IMR-90 (cell line): ENCODE results near the gene PLEKHF1. TPM values are rescaled to one million over a fixed set of nuclear protein-coding genes. Genes with fewer than 3 reads are reported as not detected.

Experiments used
- ATAC-seq: fragments of 200-7000 bp; cut with Tn5 transposase; 2 replicates; pipeline ENCODE4 v1.9.1; 2020; ENCODE audit warnings: low read depth, mild to moderate bottlenecking, moderate library complexity
- BruUV-seq: library from RNA; stranded (reverse); fragments of 400-500 nt; replicated peaks from 2 replicates; lab custom pipeline; 2021; lab: Mats Ljungman, UMichigan
- CTCF ChIA-PET: fragments of 300-600 bp; formaldehyde crosslinking; extraction: SDS; loops from one replicate; lab custom pipeline; 2021; ENCODE audit warnings: antibody characterized with exemption; lab: Yijun Ruan, JAX
- POLR2A ChIA-PET: fragments of 300-600 bp; sonication (Branson Sonifier 250); formaldehyde crosslinking; loops from one replicate; lab custom pipeline; 2022; ENCODE audit warnings: antibody characterized with exemption; ENCODE audit not compliant: unreplicated experiment; lab: Charles Lee
- DNase-seq: peaks from one replicate; pipeline ENCODE4 v3.0.0; 2013
- H2AFZ ChIP-seq: replicated peaks from 2 replicates; pipeline ENCODE3; 2013; ENCODE audit warnings: low read length, mild to moderate bottlenecking; ENCODE audit not compliant: poor library complexity
- H2AK5ac ChIP-seq: 2 replicates; pipeline ENCODE4 v1.6.1; 2013; ENCODE audit warnings: low read depth, low read length, inconsistent platforms
- H2AK9ac ChIP-seq: replicated peaks from 2 replicates; pipeline ENCODE3; 2013; ENCODE audit warnings: mild to moderate bottlenecking, low read depth, low read length, moderate library complexity; ENCODE audit not compliant: poor library complexity
- H2BK120ac ChIP-seq: 2 replicates; pipeline ENCODE4 v1.6.1; 2013; ENCODE audit warnings: low read depth, low read length, inconsistent platforms
- H2BK15ac ChIP-seq: 3 replicates; pipeline ENCODE4 v1.6.1; 2013; ENCODE audit warnings: low read depth, low read length, inconsistent platforms
- H2BK20ac ChIP-seq: 2 replicates; pipeline ENCODE4 v1.6.1; 2013; ENCODE audit warnings: low read depth, mild to moderate bottlenecking, inconsistent platforms, low read length, moderate library complexity
- H2BK5ac ChIP-seq: 2 replicates; pipeline ENCODE4 v1.6.1; 2013; ENCODE audit warnings: mild to moderate bottlenecking, low read depth, low read length, inconsistent platforms; ENCODE audit not compliant: poor library complexity, severe bottlenecking
- H3K14ac ChIP-seq: replicated peaks from 2 replicates; pipeline ENCODE4 v1.6.1; 2013; ENCODE audit warnings: low read depth, low read length, inconsistent platforms
- H3K18ac ChIP-seq: 2 replicates; pipeline ENCODE4 v1.6.1; 2013; ENCODE audit warnings: low read depth, low read length, control low read depth
- H3K23ac ChIP-seq: 2 replicates; pipeline ENCODE4 v1.6.1; 2013; ENCODE audit warnings: low read depth, low read length, inconsistent platforms
- H3K27ac ChIP-seq: 2 replicates; pipeline ENCODE4 v1.5.1; 2013; ENCODE audit warnings: mild to moderate bottlenecking, control low read depth, low read length; ENCODE audit not compliant: insufficient read depth
- H3K27me3 ChIP-seq: 2 replicates; pipeline ENCODE4 v1.6.1; 2013; ENCODE audit warnings: low read length; ENCODE audit not compliant: control insufficient read depth, insufficient read depth
- H3K36me3 ChIP-seq: 2 replicates; pipeline ENCODE4 v1.6.1; 2013; ENCODE audit warnings: low read length, mixed read lengths; ENCODE audit not compliant: control insufficient read depth, insufficient read depth
- H3K4ac ChIP-seq: 2 replicates; pipeline ENCODE4 v1.6.1; 2013; ENCODE audit warnings: low read depth, low read length, inconsistent platforms
- H3K4me1 ChIP-seq: 2 replicates; pipeline ENCODE4 v1.6.1; 2013; ENCODE audit warnings: low read length, mixed read lengths; ENCODE audit not compliant: control insufficient read depth, insufficient read depth
- H3K4me2 ChIP-seq: 2 replicates; pipeline ENCODE4 v1.6.1; 2013; ENCODE audit warnings: low read depth, mild to moderate bottlenecking, control low read depth, low read length, moderate library complexity
- H3K4me3 ChIP-seq: 2 replicates; pipeline ENCODE4 v1.5.1; 2013; ENCODE audit warnings: low read depth, mild to moderate bottlenecking, control low read depth, low read length, moderate library complexity; ENCODE audit not compliant: insufficient read depth
- H3K56ac ChIP-seq: 2 replicates; pipeline ENCODE4 v1.6.1; 2013; ENCODE audit warnings: low read length, inconsistent platforms; ENCODE audit not compliant: insufficient read depth; ENCODE audit errors: extremely low read depth
- H3K79me1 ChIP-seq, 2 experiments: 2 replicates each; pipeline ENCODE4 v1.6.1; 2013; ENCODE audit warnings: low read length in 2 of 2, inconsistent platforms in 1 of 2, low read depth in 1 of 2
- H3K9ac ChIP-seq: 2 replicates; pipeline ENCODE4 v1.6.1; 2013; ENCODE audit warnings: low read depth, low read length, control low read depth
- H3K9me1 ChIP-seq: 2 replicates; pipeline ENCODE4 v1.6.1; 2013; ENCODE audit warnings: low read length, inconsistent platforms; ENCODE audit not compliant: insufficient read depth
- H3K9me3 ChIP-seq: 2 replicates; pipeline ENCODE4 v1.6.1; 2013; ENCODE audit warnings: low read length; ENCODE audit not compliant: control insufficient read depth, insufficient read depth
- H4K20me1 ChIP-seq: 2 replicates; pipeline ENCODE4 v1.6.1; 2013; ENCODE audit warnings: low read length, inconsistent platforms; ENCODE audit not compliant: insufficient read depth
- H4K5ac ChIP-seq: 2 replicates; pipeline ENCODE4 v1.6.1; 2013; ENCODE audit warnings: mild to moderate bottlenecking, low read depth, low read length, control low read depth
- H4K8ac ChIP-seq, 2 experiments: 2 replicates each; pipeline ENCODE4 v1.6.1; 2013; ENCODE audit warnings: low read depth in 2 of 2, low read length in 2 of 2, control low read depth in 1 of 2, inconsistent platforms in 1 of 2
- H4K91ac ChIP-seq: 2 replicates; pipeline ENCODE4 v1.6.1; 2013; ENCODE audit warnings: low read depth, low read length, inconsistent platforms; ENCODE audit not compliant: insufficient read depth
- BHLHE40 ChIP-seq: fragments of 150-350 bp; IDR thresholded peaks from 2 replicates; pipeline ENCODE4 v1.6.1; 2016; ENCODE audit warnings: mild to moderate bottlenecking, low read depth, low read length
- CHD1 ChIP-seq: IDR thresholded peaks from 2 replicates; pipeline ENCODE4 v1.6.1; 2012; ENCODE audit warnings: low read depth, low read length, improper control_type of control experiment
- FOS ChIP-seq: fragments of 150-350 bp; IDR thresholded peaks from 2 replicates; pipeline ENCODE4 v1.6.1; 2016; ENCODE audit warnings: low read depth, low read length
- MAFK ChIP-seq: IDR thresholded peaks from 2 replicates; pipeline ENCODE4 v1.6.1; 2012; ENCODE audit warnings: low read depth, low read length, improper control_type of control experiment
- MAZ ChIP-seq: IDR thresholded peaks from 2 replicates; pipeline ENCODE4 v1.6.1; 2012; ENCODE audit warnings: low read depth, mild to moderate bottlenecking, low read length, improper control_type of control experiment, moderate library complexity, borderline replicate concordance
- MXI1 ChIP-seq: IDR thresholded peaks from 2 replicates; pipeline ENCODE4 v1.6.1; 2012; ENCODE audit warnings: low read depth, mild to moderate bottlenecking, low read length, moderate library complexity, borderline replicate concordance
- NFE2L2 ChIP-seq: fragments of 150-350 bp; IDR thresholded peaks from 2 replicates; pipeline ENCODE4 v1.6.1; 2016; ENCODE audit warnings: low read depth, mild to moderate bottlenecking, low read length
- POLR2A ChIP-seq: IDR thresholded peaks from 2 replicates; pipeline ENCODE4 v1.6.1; 2012; ENCODE audit warnings: mild to moderate bottlenecking, low read depth, low read length
- RAD21 ChIP-seq: IDR thresholded peaks from 2 replicates; pipeline ENCODE4 v1.6.1; 2012; ENCODE audit warnings: low read length, improper control_type of control experiment
- RCOR1 ChIP-seq: IDR thresholded peaks from 2 replicates; pipeline ENCODE4 v1.6.1; 2012; ENCODE audit warnings: mild to moderate bottlenecking, low read length, improper control_type of control experiment; ENCODE audit not compliant: insufficient replicate concordance
- RFX5 ChIP-seq: IDR thresholded peaks from 2 replicates; pipeline ENCODE4 v1.8.0; 2012; ENCODE audit warnings: low read depth, mild to moderate bottlenecking, low read length, moderate library complexity
- SMC3 ChIP-seq: fragments of 150-350 bp; IDR thresholded peaks from 2 replicates; pipeline ENCODE4 v1.6.1; 2016; ENCODE audit warnings: low read depth, mild to moderate bottlenecking, antibody characterized with exemption, low read length, moderate library complexity
- USF2 ChIP-seq: fragments of 150-350 bp; IDR thresholded peaks from 2 replicates; pipeline ENCODE4 v1.6.1; 2017; ENCODE audit warnings: mild to moderate bottlenecking, antibody characterized with exemption, low read length, low read depth
- WGBS, 2 experiments: methylation state at CpG; one replicate each; pipeline versions ENCODE4 v1.1.5 to v1.1.7; 2013; ENCODE audit warnings: missing lambda C conversion rate in 2 of 2; ENCODE audit not compliant: insufficient read length in 1 of 2; ENCODE audit errors: extremely low coverage in 2 of 2; 5-methylcytosine and 5-hydroxymethylcytosine counted together
- dilution Hi-C: fragments of 300-500 bp; cut with HindIII; formaldehyde crosslinking; loops from one replicate; pipeline ENCODE4 v1.14.3; 2018; ENCODE audit warnings: low sequenced_read_pairs; ENCODE audit not compliant: unreplicated experiment
- in situ Hi-C: fragments of 300-500 bp; cut with MboI; formaldehyde crosslinking; loops from 3 replicates; pipeline ENCODE4 v1.14.3; 2019; ENCODE audit warnings: low sequenced_read_pairs, inconsistent platforms, mixed read lengths
- intact Hi-C: fragments of 100-400 bp; cut with micrococcal nuclease; formaldehyde crosslinking; loops from 2 replicates; pipeline ENCODE4 v1.10.0; 2022
- polyA plus RNA-seq, 3 experiments: library from polyadenylated mRNA; depleted of rRNA; stranded (reverse); fragments of >200 nt; gene quantifications; 2 replicates each; pipeline ENCODE4 v1.2.3, GENCODE V29; 2012; ENCODE audit warnings: low replicate concordance in 1 of 3
- total RNA-seq: library from RNA; depleted of rRNA; stranded (reverse); fragments of >200 nt; gene quantifications from 2 replicates; pipeline ENCODE4 v1.2.3, GENCODE V29; 2012
- TF ChIP-seq, protein P1 (sequence below): conservative IDR thresholded peaks from 2 replicates; pipeline ENCODE4 v1.5.1; 2012; ENCODE audit warnings: mild to moderate bottlenecking, low read depth, low read length, improper control_type of control experiment

PLEKHF1 gene
- total and polyA plus RNA-seq, 2 of the 4 experiments (the other 2 are of a cell fraction): 5.0 to 6.6 TPM

DNA sequence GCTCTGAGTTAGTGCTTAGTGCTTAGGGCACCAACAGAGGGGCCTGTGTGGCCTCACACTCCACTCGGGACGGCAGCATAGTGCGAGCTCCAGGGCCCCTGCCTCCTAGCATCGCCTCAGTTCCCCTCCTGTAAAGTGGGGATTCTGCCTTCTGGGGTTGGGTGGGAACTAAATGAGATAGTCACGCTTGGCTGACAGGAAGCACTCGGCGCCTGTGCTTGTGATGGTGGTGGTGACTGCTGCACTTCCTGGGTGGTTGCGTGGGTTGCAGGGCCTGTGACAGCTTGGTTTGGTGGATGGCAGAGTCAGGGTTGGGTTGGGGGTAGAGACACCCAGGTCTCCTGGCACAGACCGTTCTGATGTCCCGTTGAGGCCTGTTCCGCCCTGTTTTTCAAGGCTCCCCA is 7.7 kb downstream of the PLEKHF1 start:
- intact Hi-C loops: no loop called here
- peaks cover 12% of the 10 kb centered on the region for H3K9me1 ChIP-seq
- no peak overlapping the region for H3K14ac ChIP-seq
- no peak overlapping the region for H3K4ac ChIP-seq
- no peak overlapping the region for H3K9ac ChIP-seq
- ChIA-PET POLR2A (no interaction called here), CTCF (no interaction called here)
- H3K23ac ChIP-seq: no peak overlapping the region
- peak overlapping the region; percentile 61 for H2AK9ac ChIP-seq
- TF ChIP-seq POLR2A: no peak
- TF ChIP-seq BHLHE40: no peak
- TF ChIP-seq RFX5: no peak
- TF ChIP-seq CHD1: no peak
- no peak for TF ChIP-seq USF2
- no peak for TF ChIP-seq MAZ
- TF ChIP-seq NFE2L2: no peak
- no peak for TF ChIP-seq RAD21
- TF ChIP-seq MXI1: no peak
- TF ChIP-seq SMC3: no peak
- no peak for TF ChIP-seq MAFK
- TF ChIP-seq, protein P1, sequence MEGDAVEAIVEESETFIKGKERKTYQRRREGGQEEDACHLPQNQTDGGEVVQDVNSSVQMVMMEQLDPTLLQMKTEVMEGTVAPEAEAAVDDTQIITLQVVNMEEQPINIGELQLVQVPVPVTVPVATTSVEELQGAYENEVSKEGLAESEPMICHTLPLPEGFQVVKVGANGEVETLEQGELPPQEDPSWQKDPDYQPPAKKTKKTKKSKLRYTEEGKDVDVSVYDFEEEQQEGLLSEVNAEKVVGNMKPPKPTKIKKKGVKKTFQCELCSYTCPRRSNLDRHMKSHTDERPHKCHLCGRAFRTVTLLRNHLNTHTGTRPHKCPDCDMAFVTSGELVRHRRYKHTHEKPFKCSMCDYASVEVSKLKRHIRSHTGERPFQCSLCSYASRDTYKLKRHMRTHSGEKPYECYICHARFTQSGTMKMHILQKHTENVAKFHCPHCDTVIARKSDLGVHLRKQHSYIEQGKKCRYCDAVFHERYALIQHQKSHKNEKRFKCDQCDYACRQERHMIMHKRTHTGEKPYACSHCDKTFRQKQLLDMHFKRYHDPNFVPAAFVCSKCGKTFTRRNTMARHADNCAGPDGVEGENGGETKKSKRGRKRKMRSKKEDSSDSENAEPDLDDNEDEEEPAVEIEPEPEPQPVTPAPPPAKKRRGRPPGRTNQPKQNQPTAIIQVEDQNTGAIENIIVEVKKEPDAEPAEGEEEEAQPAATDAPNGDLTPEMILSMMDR: no peak
- no peak for TF ChIP-seq FOS
- TF ChIP-seq RCOR1: no peak
- 83% methylated on average over 6 of the region's 11 CpGs; no CpG with 5 or more reads in 1 of the 2 experiments for WGBS, 2 experiments
- no TSS peak for BruUV-seq
- peaks cover 26 to 53% of the 10 kb centered on the region in 2 experiments for H3K79me1 ChIP-seq
- no peaks in the 10 kb centered on the region for H3K9me3 ChIP-seq
- no peak for DNase-seq
- dilution Hi-C loops: no loop called here
- H3K4me1 ChIP-seq: peaks cover 5% of the 10 kb centered on the region
- H3K18ac ChIP-seq: no peak overlapping the region
- no peak overlapping the region for H3K27ac ChIP-seq
- no peak overlapping the region for H2BK15ac ChIP-seq
- peaks cover 23% of the 10 kb centered on the region; the same call in 1 of the 2 replicates for H3K36me3 ChIP-seq
- no peak overlapping the region for H4K91ac ChIP-seq
- no peak overlapping the region for H2BK20ac ChIP-seq
- no peak overlapping the region for H4K5ac ChIP-seq
- no peak overlapping the region for H3K4me3 ChIP-seq
- H4K20me1 ChIP-seq: peaks cover 25% of the 10 kb centered on the region
- no peak overlapping the region for H2AFZ ChIP-seq
- ATAC-seq: no peak
- no peak overlapping the region for H3K4me2 ChIP-seq
- in situ Hi-C loops: no loop called here
- no peaks in the 10 kb centered on the region for H3K27me3 ChIP-seq
- H3K56ac ChIP-seq: no peak overlapping the region
- no peak overlapping the region for H2AK5ac ChIP-seq
- no peak overlapping the region for H2BK5ac ChIP-seq
- no peak overlapping the region for H2BK120ac ChIP-seq
- H4K8ac ChIP-seq: no peak overlapping the region
